DOHH2 (cell line): ENCODE data around the gene TMEM87B.

Experiments
- H3F3A ChIP-seq: fragments of 200-600 bp; sonication (generic), shearing (Covaris generic); 2 replicates; pipeline ENCODE4 v1.6.0; 2016; ENCODE audit warnings: antibody characterized with exemption, mild to moderate bottlenecking; ENCODE audit not compliant: control insufficient read depth, insufficient read depth
- H3K27ac ChIP-seq: fragments of 200-600 bp; sonication (generic); 2 replicates; pipeline ENCODE4 v1.5.1; 2014; ENCODE audit warnings: low read depth, mild to moderate bottlenecking, low read length, moderate library complexity
- H3K27me3 ChIP-seq: fragments of 200-600 bp; sonication (generic); 2 replicates; pipeline ENCODE4 v1.6.1; 2014; ENCODE audit warnings: mild to moderate bottlenecking, low read length, mixed read lengths; ENCODE audit not compliant: control insufficient read depth
- H3K36me3 ChIP-seq: fragments of 200-600 bp; sonication (generic); 2 replicates; pipeline ENCODE4 v1.6.1; 2014; ENCODE audit warnings: mild to moderate bottlenecking, low read length, moderate library complexity, mixed read lengths; ENCODE audit not compliant: control insufficient read depth
- H3K4me1 ChIP-seq: fragments of 200-600 bp; sonication (generic); 2 replicates; pipeline ENCODE4 v1.6.1; 2014; ENCODE audit warnings: mild to moderate bottlenecking, low read length, mixed read lengths; ENCODE audit not compliant: control insufficient read depth
- H3K4me2 ChIP-seq: fragments of 200-600 bp; sonication (generic); 2 replicates; pipeline ENCODE4 v1.6.0; 2014; ENCODE audit warnings: mild to moderate bottlenecking, low read length, moderate library complexity
- H3K4me3 ChIP-seq: fragments of 200-600 bp; sonication (generic); 2 replicates; pipeline ENCODE4 v1.5.1; 2014; ENCODE audit warnings: mild to moderate bottlenecking, low read length, mixed read lengths
- H3K79me2 ChIP-seq: fragments of 200-600 bp; sonication (generic); 2 replicates; pipeline ENCODE4 v1.6.1; 2014; ENCODE audit warnings: mild to moderate bottlenecking, low read length, mixed read lengths; ENCODE audit not compliant: control insufficient read depth
- H3K9me2 ChIP-seq: fragments of 200-600 bp; sonication (generic); replicated peaks from 2 replicates; pipeline ENCODE4 v1.6.1; 2014; ENCODE audit warnings: mild to moderate bottlenecking, low read length, mixed read lengths; ENCODE audit not compliant: control insufficient read depth
- H3K9me3 ChIP-seq: fragments of 200-600 bp; sonication (generic); 2 replicates; pipeline ENCODE4 v1.6.1; 2014; ENCODE audit warnings: antibody characterized with exemption, low read length, mixed read lengths; ENCODE audit not compliant: control insufficient read depth, insufficient read depth
- H4K20me1 ChIP-seq: fragments of 200-600 bp; sonication (generic); 2 replicates; pipeline ENCODE4 v1.6.0; 2014; ENCODE audit warnings: low read depth, mild to moderate bottlenecking, antibody characterized with exemption, low read length, moderate library complexity; ENCODE audit not compliant: control insufficient read depth, insufficient read depth
- EZH2phosphoT487 ChIP-seq: fragments of 200-600 bp; sonication (generic); IDR thresholded peaks from 2 replicates; pipeline ENCODE4 v1.6.1; 2017; ENCODE audit warnings: borderline replicate concordance, mild to moderate bottlenecking, antibody characterized with exemption, low read length, moderate library complexity, mixed read lengths
- TF ChIP-seq, protein P1 (sequence below): fragments of 200-600 bp; sonication (generic); IDR thresholded peaks from one replicate; pipeline ENCODE4 v1.5.1; 2014; ENCODE audit warnings: antibody characterized with exemption, mild to moderate bottlenecking, low read depth, low read length; ENCODE audit not compliant: poor library complexity, severe bottlenecking

Gene TMEM87B

DNA sequence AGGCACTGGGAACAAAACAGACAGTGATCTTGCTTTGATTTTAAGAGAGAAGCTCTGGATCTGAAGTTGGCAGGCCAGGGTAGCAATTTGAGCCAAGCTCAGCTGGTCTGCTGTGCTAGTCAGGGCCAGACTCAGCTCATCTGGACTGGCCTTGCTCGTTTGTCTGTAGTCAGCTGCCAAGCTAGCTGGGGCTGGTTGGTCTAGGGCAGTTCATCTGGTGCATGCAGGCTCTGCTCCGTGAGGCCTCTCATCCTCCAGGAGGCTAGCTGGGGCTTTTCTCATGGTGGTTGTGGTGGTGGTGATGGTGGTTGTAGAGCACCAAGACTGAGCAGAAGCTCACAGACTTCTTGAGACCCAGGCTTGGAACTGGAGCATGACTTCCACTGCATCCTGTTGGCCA, 93.4 kb downstream of the TMEM87B start:
- H3K9me2 ChIP-seq: no peaks in the 10 kb centered on the region
- TF ChIP-seq, protein P1, sequence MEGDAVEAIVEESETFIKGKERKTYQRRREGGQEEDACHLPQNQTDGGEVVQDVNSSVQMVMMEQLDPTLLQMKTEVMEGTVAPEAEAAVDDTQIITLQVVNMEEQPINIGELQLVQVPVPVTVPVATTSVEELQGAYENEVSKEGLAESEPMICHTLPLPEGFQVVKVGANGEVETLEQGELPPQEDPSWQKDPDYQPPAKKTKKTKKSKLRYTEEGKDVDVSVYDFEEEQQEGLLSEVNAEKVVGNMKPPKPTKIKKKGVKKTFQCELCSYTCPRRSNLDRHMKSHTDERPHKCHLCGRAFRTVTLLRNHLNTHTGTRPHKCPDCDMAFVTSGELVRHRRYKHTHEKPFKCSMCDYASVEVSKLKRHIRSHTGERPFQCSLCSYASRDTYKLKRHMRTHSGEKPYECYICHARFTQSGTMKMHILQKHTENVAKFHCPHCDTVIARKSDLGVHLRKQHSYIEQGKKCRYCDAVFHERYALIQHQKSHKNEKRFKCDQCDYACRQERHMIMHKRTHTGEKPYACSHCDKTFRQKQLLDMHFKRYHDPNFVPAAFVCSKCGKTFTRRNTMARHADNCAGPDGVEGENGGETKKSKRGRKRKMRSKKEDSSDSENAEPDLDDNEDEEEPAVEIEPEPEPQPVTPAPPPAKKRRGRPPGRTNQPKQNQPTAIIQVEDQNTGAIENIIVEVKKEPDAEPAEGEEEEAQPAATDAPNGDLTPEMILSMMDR: no peak
- TF ChIP-seq EZH2phosphoT487: no peak
- H3K4me3 ChIP-seq: no peak overlapping the region
- H3K4me2 ChIP-seq: no peak overlapping the region
- H4K20me1 ChIP-seq: no peaks in the 10 kb centered on the region
- no peaks in the 10 kb centered on the region for H3K79me2 ChIP-seq
- H3F3A ChIP-seq: no peaks in the 10 kb centered on the region
- H3K27ac ChIP-seq: no peak overlapping the region
- no peaks in the 10 kb centered on the region for H3K27me3 ChIP-seq
- no peaks in the 10 kb centered on the region for H3K4me1 ChIP-seq
- no peaks in the 10 kb centered on the region for H3K36me3 ChIP-seq
- H3K9me3 ChIP-seq: no peaks in the 10 kb centered on the region

DNA sequence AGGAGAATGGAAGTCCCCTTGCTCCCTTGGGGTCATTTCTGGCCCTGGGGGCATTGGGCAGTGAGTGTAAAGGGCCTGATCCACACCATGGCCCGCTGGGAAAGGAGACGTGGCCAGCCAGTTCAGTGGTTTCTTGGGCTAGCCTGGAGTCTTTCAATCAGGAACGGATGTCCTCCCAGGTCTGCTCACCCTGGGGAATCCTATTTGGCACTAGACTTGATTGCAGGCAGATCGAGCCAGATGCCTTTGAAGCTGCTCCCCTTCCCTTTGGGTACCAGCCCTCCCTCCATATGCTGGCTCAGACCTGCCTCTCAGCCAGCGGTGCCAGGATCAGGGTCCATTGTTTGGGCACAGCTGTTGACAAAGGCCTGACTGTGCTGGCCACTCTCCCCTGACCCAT, 94.1 kb downstream of the TMEM87B start:
- Histone ChIP-seq H3K27me3 (no peaks in the 10 kb centered on the region), H3F3A (no peaks in the 10 kb centered on the region), H3K9me2 (no peaks in the 10 kb centered on the region), H3K4me3 (no peak overlapping the region), H4K20me1 (no peaks in the 10 kb centered on the region), H3K9me3 (no peaks in the 10 kb centered on the region), H3K79me2 (no peaks in the 10 kb centered on the region), H3K4me2 (no peak overlapping the region), H3K27ac (no peak overlapping the region), H3K4me1 (no peaks in the 10 kb centered on the region), H3K36me3 (no peaks in the 10 kb centered on the region)
- no peak for TF ChIP-seq EZH2phosphoT487
- TF ChIP-seq, protein P1: no peak

DNA sequence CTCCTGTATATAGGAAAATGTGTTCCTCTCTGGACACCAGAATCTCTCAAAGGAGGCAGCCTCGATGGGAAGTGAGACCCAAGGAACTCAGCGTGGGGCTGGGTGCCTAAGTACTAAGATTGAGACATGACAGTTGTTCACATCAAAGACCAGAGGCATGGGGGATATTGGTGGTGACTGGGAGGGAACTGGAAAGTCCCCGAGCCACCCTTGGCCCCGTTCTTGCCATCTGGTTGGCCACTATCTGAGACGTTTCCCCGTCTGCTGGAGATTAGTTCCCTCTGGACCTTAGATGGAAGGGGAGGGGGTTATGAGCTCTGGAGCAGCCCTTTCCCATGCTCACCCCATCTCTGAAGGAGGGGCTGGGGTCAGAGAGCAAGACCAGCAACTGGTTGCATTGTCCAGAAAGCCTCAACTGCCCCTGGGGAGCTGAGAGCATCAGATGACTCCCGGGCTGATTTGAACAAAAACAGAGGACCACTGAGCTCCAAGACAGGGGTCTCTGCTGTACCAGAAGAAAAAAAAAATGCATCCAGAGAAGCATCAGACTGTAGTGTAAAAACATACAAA, 94.9 kb downstream of the TMEM87B start:
- Histone ChIP-seq H3K4me2 (no peak overlapping the region), H4K20me1 (no peaks in the 10 kb centered on the region), H3K9me3 (no peaks in the 10 kb centered on the region), H3F3A (no peaks in the 10 kb centered on the region), H3K4me1 (peaks cover 5% of the 10 kb centered on the region), H3K27me3 (no peaks in the 10 kb centered on the region), H3K27ac (no peak overlapping the region), H3K79me2 (no peaks in the 10 kb centered on the region), H3K36me3 (no peaks in the 10 kb centered on the region), H3K9me2 (no peaks in the 10 kb centered on the region), H3K4me3 (no peak overlapping the region)
- TF ChIP-seq, protein P1: no peak
- TF ChIP-seq EZH2phosphoT487: no peak
